GM21528 (cell line): ENCODE results near the gene CCDC18.

Experiments used
- ATAC-seq: cut with Tn5 transposase; IDR thresholded peaks from one replicate; pipeline ENCODE4 v1.9.1; 2021; ENCODE audit warnings: mild to moderate bottlenecking, moderate library complexity; ENCODE audit not compliant: unreplicated experiment, low FRiP score

Gene CCDC18

DNA sequence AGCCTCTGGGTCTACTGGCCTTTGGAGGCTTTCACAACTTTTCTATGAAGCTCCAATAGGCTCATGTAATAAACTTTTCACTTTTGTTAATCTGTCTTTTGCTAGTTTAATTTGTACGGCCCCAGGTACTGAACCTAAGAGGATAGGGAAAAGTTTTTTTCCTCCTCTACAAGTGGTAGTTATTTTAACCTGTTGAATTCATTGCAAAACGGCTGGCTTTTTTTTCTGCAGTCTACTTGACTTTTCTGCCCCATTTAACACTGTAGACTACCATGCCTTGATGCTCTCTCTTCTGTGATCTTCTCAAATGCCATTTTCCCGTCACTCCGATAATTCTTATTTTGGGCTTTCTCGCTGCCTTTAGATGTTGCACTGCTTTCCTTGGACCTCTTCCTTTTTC, 121.6 kb downstream of the CCDC18 start:
- no peak for ATAC-seq

DNA sequence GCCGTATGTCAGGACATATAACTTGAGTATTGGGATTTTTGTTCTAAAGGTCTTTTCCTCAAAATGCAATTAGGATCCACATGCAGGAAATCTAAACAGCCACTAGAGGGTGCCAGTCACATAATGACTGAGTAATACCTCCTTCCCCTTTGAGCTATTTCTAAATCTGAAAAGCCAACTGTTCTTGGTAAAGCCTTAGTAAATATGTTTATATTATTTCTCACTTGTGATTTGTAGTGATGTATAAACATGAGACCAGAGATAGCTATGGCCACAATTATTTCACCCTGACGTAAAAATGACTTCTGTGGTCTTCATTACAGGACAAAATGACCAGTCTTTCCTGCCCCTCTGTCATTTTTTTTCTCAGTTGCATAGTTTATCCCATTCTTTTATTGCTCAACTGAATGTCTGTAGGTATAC, 124.2 kb downstream of the CCDC18 start:
- ATAC-seq: no peak

DNA sequence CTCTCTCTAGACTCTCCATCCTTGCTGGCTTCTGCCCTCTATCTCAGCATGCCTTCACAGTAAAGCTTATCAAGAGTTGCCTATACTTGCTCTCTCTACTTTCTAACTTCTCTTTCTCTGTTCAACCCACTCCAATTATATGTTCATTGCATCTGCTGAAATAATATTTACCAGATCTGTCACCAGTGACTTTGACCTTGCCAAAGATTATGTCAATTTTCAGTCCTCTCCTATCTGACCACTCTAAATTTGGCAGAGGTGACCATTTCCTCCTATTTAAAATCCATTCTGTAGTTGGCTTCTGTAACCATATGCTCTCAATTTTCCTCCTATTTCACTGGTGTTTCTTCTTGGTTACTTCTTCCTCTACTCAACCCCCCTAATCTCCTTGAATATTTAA, 126.4 kb downstream of the CCDC18 start:
- ATAC-seq: no peak

GRCh38 chr1:93313026-93313425, 132.5 kb downstream of the CCDC18 start:
- no peak for ATAC-seq

GRCh38 chr1:93317207-93317606, 136.7 kb downstream of the CCDC18 start:
- no peak for ATAC-seq

DNA sequence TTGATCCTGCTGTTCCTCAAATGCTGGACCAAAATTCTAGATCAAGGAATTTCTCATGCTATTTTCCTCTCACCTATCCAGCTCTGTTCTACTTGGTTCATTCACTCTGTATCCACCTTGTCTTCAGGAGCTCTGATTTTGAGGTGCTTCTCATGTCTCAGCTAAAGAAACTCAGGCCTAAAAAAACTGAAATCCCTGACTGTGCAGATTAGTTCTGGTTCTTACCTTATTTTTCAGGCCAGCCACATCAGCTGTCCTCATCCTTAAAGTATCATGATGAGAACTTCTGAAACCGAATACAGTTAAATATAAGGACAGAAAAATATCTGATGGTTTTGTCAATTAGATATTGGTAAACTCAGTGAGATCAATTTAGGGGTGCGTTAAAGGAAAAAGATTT, 137.4 kb downstream of the CCDC18 start:
- ATAC-seq: no peak

- ATAC-seq: no peak
These were observed 141.2 kb downstream of the CCDC18 start for GRCh38 chr1:93321720-93322119.

GRCh38 chr1:93322349-93322748, 141.8 kb downstream of the CCDC18 start:
- no peak for ATAC-seq

DNA sequence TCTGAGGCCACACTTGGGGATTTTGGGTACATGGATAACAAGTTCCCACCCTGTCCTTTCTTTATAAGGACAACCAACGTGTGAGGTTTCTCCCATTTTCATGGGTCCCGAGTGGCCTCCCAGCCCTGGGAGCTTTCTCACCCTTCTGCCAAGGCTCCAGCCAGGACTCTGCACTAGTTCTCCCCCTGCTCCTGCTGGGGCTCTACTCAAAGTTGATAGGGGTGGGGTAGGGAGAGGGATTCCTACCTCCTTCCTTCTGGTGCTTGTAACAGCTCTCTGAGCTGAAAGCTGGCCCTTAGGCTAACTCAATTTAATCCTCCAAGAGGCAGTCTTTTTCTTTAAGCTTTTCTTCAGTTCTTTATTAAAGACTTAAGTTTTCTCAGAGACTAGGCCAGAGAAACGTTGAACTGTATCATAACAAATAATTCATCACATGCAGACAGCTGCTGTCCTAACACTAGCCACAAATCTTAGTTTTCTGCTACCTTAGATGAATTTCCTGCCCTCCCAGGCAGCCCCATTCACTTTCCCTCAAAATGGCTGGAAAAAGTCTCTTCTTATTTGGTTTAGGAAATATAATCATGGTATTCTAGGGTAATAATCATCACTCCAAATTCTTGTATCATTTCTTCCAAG, 142.8 kb downstream of the CCDC18 start:
- ATAC-seq: no peak

DNA sequence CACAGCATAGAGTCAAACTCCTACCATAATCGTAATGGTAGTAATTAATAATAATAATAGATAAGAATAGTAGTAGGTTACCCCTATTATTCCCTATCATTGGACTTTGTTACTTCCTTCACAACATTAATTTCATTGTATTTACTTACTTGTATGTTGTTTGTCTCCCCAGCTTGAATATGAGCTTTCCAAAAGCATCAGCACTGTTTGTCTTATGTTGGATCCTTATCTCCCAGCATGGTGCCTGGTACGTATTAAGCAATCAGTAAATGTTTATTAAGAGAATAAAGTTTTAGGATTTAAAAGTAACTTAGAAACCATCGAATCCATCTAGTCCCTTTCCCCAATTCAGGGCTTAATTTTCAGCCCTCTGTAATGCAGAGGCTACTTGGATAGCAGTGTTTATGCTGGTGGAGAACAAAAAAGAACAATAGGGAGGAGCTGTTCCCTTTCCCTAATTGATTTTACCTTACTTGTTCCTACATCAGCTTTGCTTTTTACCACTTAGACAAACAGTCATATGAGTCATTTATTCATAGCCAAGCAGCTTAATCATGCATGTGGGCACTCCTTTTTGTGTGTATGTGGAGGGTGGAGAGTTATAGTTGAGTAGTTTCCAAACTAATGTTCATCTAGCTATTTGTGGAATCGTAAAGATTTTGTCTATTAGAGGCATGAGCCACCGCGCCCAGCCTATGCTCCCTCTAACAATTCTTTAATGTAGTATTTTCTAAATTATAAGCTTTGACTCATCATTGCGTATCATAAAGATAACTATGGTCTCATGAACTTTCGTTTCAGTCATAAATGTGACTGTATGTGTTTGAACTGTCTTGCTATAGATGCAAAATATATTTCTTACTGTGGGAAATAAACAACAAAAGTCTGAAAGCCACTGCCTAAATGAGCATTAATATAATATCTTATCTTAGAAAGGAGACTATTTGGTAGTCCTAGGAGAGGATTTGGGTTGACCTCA, 144.3 kb downstream of the CCDC18 start:
- no peak for ATAC-seq
